Epithelial cell of proximal tubule (primary cell): ENCODE measurements around the gene MAP3K5. TPM values are rescaled to one million over a fixed set of nuclear protein-coding genes. Genes with fewer than 3 reads are reported as not detected.

Experiments
- DNase-seq: peaks from one replicate; pipeline ENCODE4 v3.0.0-alpha.2; 2011; ENCODE audit warnings: low read depth
- H3K4me3 ChIP-seq: 2 replicates; pipeline ENCODE4 v1.5.1; 2011; ENCODE audit warnings: low read depth, mild to moderate bottlenecking, low read length
- total RNA-seq: library from RNA; depleted of rRNA; stranded (reverse); fragments of >200 nt; gene quantifications from 2 replicates; pipeline ENCODE4 v1.2.3, GENCODE V29; 2015
- TF ChIP-seq, protein P1 (sequence below): conservative IDR thresholded peaks from 2 replicates; pipeline ENCODE4 v1.5.1; 2012; ENCODE audit warnings: low read depth, mild to moderate bottlenecking, low read length

MAP3K5 gene
- total RNA-seq, 1 donor from 2014 or later, result 7.8 TPM

DNA sequence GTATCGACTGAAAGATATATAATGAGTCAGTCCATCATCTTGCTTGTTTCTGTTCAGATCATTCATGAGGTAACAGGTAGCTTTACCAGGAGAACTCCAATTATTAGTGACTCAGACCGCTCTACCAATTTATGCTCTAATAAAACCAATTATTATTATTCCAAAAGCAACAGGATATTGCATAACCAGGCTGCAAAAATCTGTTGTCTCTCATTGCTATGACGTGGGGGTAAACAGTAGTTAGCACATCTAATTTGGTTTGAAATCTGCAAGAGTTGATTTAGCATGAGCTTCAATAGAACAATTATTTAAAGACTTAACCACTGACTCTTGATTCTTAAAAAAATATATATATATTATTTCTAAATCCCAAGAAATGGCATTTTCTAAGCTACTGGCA, 151.1 kb downstream of the MAP3K5 start:
- no peak overlapping the region for H3K4me3 ChIP-seq
- no peak for DNase-seq
- TF ChIP-seq, protein P1, sequence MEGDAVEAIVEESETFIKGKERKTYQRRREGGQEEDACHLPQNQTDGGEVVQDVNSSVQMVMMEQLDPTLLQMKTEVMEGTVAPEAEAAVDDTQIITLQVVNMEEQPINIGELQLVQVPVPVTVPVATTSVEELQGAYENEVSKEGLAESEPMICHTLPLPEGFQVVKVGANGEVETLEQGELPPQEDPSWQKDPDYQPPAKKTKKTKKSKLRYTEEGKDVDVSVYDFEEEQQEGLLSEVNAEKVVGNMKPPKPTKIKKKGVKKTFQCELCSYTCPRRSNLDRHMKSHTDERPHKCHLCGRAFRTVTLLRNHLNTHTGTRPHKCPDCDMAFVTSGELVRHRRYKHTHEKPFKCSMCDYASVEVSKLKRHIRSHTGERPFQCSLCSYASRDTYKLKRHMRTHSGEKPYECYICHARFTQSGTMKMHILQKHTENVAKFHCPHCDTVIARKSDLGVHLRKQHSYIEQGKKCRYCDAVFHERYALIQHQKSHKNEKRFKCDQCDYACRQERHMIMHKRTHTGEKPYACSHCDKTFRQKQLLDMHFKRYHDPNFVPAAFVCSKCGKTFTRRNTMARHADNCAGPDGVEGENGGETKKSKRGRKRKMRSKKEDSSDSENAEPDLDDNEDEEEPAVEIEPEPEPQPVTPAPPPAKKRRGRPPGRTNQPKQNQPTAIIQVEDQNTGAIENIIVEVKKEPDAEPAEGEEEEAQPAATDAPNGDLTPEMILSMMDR, result no peak

DNA sequence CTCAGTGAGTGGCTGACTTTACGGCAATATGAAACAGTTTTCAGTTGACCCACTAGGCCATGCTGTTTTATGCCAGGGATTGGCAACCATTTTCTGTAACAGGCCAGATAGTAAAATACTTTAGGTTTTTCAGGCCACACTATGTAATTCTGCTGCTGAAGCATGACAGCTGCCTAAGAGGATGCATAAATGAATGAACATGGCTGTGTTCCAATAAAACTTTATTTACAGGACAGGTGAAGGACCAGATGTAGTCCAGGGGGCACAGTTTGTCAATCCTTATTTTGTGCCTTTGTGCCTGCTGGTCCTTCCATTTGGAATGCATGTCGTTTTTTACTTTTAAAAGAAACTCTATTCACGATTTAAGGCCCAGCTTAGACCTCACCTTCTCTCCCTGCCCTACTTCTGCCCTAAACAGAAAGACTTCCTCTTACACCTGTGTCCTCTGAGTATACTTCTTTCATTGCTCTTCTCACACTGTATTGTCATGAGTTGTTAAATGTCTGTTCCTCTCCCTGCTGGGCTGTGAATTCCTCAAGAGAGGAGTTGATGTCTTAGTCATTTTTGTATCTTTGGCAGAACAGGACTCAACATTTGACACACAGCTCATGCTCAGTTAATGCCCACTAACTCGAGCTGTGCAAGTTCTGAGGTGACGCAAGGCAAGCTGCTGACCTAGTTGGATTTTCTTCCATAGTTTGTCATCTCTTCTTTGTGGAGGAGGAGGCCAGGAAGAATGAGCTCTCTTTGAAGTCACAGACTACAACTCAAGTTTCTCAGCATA, 152.0 kb downstream of the MAP3K5 start:
- DNase-seq, result peak; percentile 44
- TF ChIP-seq, protein P1, result no peak
- H3K4me3 ChIP-seq, result no peak overlapping the region

DNA sequence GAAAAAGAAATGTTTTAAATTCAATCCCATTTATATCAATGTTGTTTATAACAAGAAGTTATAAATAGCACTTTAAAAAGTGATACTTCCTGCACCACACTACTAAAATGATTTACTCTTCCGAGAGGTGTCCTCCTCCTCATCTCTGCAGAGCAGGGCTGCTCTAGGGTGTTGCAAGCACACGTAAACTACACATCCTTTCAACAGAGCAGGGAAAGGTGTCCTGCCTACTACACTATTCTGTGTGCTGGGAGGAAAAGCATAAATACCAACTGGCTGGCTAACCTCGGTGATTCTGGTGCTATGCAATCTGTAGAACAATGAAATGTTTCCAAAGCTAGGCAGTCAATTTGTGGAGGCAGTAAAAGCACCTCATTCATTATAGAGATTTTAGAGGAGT, 152.6 kb downstream of the MAP3K5 start:
- no peak for DNase-seq
- TF ChIP-seq, protein P1, result no peak
- H3K4me3 ChIP-seq, result no peak overlapping the region

DNA sequence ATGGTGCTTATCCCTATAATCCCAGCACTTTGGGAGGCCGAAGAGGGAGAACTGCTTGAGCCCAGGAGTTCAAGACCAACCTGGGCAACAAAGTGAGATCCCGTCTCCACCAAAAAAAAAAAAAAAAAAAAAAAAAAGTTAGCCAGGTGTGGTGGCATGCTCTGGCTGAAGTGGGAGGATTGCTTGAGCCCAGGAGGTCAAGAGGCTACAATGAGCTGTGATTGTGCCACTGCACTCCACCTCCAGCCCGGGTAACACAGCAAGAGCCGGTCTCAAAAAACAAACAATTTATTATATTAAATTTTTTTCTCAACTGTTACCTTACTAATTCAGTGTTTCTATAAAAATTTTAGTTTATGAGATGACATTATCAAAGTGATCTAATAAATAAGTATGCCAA, 156.7 kb downstream of the MAP3K5 start:
- H3K4me3 ChIP-seq, result no peak overlapping the region
- DNase-seq, result no peak
- TF ChIP-seq, protein P1, result no peak

DNA sequence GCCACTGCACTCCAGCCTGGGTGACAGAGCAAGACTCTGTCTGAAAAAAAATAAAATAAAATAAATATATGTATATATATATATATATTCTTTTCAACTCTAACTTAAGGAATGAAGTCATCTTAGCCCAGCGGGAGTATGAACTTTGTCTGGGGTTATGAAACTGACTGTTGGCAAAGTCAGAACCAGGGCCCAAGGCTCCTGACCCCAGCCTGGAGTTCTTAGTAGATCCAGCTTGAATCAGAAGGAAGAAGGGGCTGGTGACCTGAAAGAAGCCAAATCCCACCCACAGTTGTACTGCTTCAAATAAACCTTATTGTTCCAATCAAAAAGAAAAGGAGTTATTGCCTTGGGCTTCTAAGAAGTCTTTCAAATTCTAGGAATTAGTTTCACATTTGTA, 158.9 kb downstream of the MAP3K5 start:
- DNase-seq, result no peak
- H3K4me3 ChIP-seq, result no peak overlapping the region
- TF ChIP-seq, protein P1, result no peak

DNA sequence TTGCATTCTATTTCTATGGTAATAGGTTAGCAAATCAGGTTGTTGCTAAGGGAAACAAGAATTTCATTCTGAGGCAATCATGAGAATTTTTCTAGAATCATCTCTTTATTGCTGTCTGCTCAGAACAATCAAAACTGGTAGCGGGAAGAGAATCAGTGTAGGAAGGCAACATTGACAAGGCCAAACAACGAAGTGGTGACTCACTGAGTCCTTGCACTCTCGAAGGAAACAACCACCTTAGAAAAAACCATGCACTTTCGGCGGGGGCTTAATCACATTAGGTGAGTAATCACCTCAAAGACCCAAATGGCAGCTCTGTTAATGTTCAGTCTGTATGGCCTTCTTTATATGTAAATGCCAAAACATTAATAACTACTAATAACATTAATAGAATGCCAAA, 163.3 kb downstream of the MAP3K5 start:
- DNase-seq, result no peak
- H3K4me3 ChIP-seq, result no peak overlapping the region
- TF ChIP-seq, protein P1, result no peak

DNA sequence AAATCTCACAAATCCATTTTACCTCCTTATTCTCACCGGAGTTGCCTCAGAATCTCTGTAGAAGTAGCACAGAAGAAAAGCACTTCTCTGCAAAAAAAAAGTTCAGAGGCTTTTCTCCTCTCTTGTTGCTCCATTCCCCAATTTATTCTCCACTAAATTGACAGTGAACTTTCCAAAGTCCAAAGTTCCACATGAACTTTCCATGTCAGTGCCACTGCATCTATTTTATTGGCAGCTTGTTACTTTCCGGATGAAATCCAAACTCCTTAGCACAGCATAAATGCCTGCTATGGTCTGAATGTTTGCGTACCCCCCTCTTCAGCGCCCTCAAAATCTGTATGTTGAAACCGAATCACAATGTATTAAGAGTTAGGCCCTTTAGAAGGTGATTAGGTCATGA, 165.1 kb downstream of the MAP3K5 start:
- no peak for DNase-seq
- TF ChIP-seq, protein P1, result no peak

More for the DNA sequence above, 165.1 kb downstream of the MAP3K5 start:
- no peak overlapping the region for H3K4me3 ChIP-seq
